ENCODE measurements around the gene SNAP23.
A peak's percentile ranks its signal among the peaks of the same experiment; 100 is the strongest.

The SNAP23 gene

GRCh38 chr15:42483677-42484076, 11.8 kb upstream of the SNAP23 start:
- H3K36me3 Mint-ChIP-seq (ENCODE audit: low read depth), result peaks cover 20% of the 10 kb centered on the region
- peaks cover 13% of the 10 kb centered on the region for H3K9me3 Mint-ChIP-seq
- no peak overlapping the region for H3K27ac Mint-ChIP-seq
- no peaks in the 10 kb centered on the region for H3K27me3 Mint-ChIP-seq (ENCODE audit: low read depth)
- H3K4me1 Mint-ChIP-seq (ENCODE audit: low read depth), result peaks cover 11% of the 10 kb centered on the region
- H3K4me3 Mint-ChIP-seq, result no peak overlapping the region

- Mint-ChIP-seq H3K27ac (peak overlapping the region; percentile 89), H3K4me1 (ENCODE audit: low read depth) (peaks cover 32% of the 10 kb centered on the region), H3K9me3 (no peaks in the 10 kb centered on the region), H3K27me3 (ENCODE audit: low read depth) (no peaks in the 10 kb centered on the region), H3K36me3 (ENCODE audit: low read depth) (peaks cover 10% of the 10 kb centered on the region), H3K4me3 (peak overlapping the region; percentile 100)
Observed at GRCh38 chr15:42490291-42490670, 5.2 kb upstream of the SNAP23 start.

DNA sequence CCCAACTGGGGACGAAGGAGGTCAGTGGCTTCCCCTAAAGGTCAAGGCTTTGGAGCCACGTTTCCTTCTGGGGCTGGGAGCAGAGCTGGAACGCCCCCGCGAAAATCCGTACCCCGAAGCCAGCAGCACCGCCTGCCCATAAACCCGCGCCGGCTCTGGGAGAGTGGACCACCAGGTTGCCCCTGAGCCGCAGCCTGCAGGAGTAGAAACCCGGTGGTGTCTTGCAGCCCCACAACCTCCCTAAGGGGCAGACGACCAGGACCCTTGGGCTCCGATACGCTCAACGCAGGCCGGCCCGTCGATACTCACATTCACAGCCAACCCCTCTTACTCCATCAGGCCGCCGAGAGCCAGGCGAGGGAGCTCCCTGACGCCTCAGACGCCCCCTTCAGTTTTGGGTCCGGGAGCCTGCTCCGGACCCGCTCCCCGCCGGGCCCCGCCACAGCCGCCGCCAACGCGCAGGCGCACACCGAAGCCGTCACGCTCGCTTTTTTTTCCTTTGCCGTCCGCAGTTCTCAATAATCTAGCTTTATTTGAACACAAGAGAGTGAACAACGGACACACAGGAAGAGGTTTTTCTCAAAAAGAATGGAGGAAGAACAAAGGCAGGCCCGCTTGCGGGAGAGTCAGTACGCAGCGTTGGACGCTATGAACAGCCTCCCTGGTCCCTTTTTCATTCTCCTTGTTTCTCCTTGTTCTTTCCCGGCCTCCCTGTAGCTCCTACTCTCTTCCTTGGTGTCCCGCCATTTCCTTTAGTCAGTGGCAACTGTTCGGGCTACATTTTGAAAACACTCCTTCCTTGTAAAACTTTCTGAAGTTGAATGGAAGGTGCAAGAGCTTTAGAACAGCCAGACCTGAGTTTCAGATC, 4.5 kb upstream of the SNAP23 start, which contains the start of gene ZNF106:
Gene ZNF106 (minus strand): TSS at position 471 of the 868 bp plus-strand sequence. CDS start 18,852 bp downstream, outside the sequence.
- Mint-ChIP-seq H3K9me3 (no peaks in the 10 kb centered on the region), H3K36me3 (ENCODE audit: low read depth) (peaks cover 10% of the 10 kb centered on the region), H3K4me1 (ENCODE audit: low read depth) (peaks cover 36% of the 10 kb centered on the region), H3K4me3 (peak within 1 kb of the TSS; percentile 100), H3K27ac (peak within 1 kb of the TSS; percentile 89), H3K27me3 (ENCODE audit: low read depth) (no peaks in the 10 kb centered on the region)

DNA sequence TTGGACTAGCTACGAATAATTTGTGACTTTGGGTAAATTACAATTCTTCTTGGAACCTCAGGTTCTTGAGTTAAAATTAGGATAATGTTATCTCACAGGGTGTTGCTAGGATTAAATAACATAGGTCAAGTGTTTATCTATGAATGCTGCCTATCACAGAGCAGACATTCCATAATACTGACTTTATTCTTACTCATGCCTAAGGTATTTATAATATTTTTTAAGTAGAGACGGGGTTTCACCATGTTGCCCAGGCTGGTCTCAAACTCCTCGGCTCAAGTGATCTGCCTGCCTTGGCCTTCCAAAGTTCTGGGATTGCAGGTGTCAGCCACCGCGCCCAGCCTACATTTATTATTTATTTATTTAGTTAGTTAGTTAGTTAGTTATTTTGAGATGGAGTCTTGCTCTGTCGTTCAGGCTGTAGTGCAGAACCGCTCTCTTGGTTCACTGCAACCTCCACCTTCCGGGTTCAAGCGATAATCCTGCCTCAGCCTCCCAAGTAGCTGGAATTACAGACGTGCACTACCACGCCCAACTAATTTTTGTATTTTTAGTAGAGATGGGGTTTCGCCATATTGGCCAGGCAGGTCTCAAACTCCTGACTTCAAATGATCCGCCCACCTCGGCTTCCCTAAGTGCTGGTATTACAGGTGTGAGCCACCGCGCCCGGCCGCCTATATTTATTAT, 3.8 kb upstream of the SNAP23 start:
- Mint-ChIP-seq H3K27ac (peak overlapping the region; percentile 89), H3K27me3 (ENCODE audit: low read depth) (no peaks in the 10 kb centered on the region), H3K36me3 (ENCODE audit: low read depth) (peaks cover 10% of the 10 kb centered on the region), H3K4me1 (ENCODE audit: low read depth) (peaks cover 44% of the 10 kb centered on the region), H3K4me3 (peak overlapping the region; percentile 100), H3K9me3 (no peaks in the 10 kb centered on the region)

GRCh38 chr15:42493679-42494078, 1.8 kb upstream of the SNAP23 start:
- Mint-ChIP-seq H3K27me3 (ENCODE audit: low read depth) (no peaks in the 10 kb centered on the region), H3K36me3 (ENCODE audit: low read depth) (peaks cover 7% of the 10 kb centered on the region), H3K4me3 (peak overlapping the region; percentile 25), H3K9me3 (no peaks in the 10 kb centered on the region), H3K27ac (peak overlapping the region; percentile 46), H3K4me1 (ENCODE audit: low read depth) (peaks cover 37% of the 10 kb centered on the region)

DNA sequence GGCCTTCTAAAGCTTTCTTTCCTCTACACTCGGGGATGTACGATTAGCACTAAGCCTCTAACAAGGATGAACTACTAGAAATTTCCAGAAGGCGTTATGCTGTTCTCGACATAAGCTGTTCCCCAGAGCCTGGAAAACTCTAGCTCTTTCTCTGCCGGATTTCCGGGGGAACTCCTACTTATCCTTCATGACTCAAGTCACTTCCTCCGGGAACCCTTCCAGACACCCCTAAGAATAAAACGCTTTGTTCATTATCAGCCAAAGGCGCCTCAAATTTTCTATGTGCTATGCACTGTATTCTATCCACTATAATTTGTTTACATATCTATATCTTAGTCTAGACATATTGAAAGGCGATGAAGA, 455 bp upstream of the SNAP23 start:
- Mint-ChIP-seq H3K9me3 (no peaks in the 10 kb centered on the region), H3K27ac (peak overlapping the region; percentile 94), H3K27me3 (ENCODE audit: low read depth) (no peaks in the 10 kb centered on the region), H3K4me1 (ENCODE audit: low read depth) (peaks cover 41% of the 10 kb centered on the region), H3K4me3 (peak overlapping the region; percentile 99), H3K36me3 (ENCODE audit: low read depth) (peaks cover 7% of the 10 kb centered on the region)

GRCh38 chr15:42498212-42499068, 3.0 kb downstream of the SNAP23 start:
- peak overlapping the region; percentile 13 for H3K4me3 Mint-ChIP-seq
- H3K36me3 Mint-ChIP-seq (ENCODE audit: low read depth), result peaks cover 4% of the 10 kb centered on the region
- H3K9me3 Mint-ChIP-seq, result no peaks in the 10 kb centered on the region
- H3K27ac Mint-ChIP-seq, result no peak overlapping the region
- H3K4me1 Mint-ChIP-seq (ENCODE audit: low read depth), result peaks cover 40% of the 10 kb centered on the region
- no peaks in the 10 kb centered on the region for H3K27me3 Mint-ChIP-seq (ENCODE audit: low read depth)

GRCh38 chr15:42499858-42500609, 4.6 kb downstream of the SNAP23 start:
- Mint-ChIP-seq H3K4me3 (no peak overlapping the region), H3K27ac (no peak overlapping the region), H3K36me3 (ENCODE audit: low read depth) (peaks cover 4% of the 10 kb centered on the region), H3K9me3 (no peaks in the 10 kb centered on the region), H3K4me1 (ENCODE audit: low read depth) (peaks cover 28% of the 10 kb centered on the region), H3K27me3 (ENCODE audit: low read depth) (no peaks in the 10 kb centered on the region)

- Mint-ChIP-seq H3K4me1 (ENCODE audit: low read depth) (peaks cover 13% of the 10 kb centered on the region), H3K9me3 (no peaks in the 10 kb centered on the region), H3K4me3 (no peak overlapping the region), H3K27me3 (ENCODE audit: low read depth) (no peaks in the 10 kb centered on the region), H3K36me3 (ENCODE audit: low read depth) (peaks cover 4% of the 10 kb centered on the region), H3K27ac (no peak overlapping the region)
Observed at GRCh38 chr15:42502477-42502876, 7.0 kb downstream of the SNAP23 start.

- Mint-ChIP-seq H3K36me3 (ENCODE audit: low read depth) (peaks cover 3% of the 10 kb centered on the region), H3K4me1 (ENCODE audit: low read depth) (peaks cover 11% of the 10 kb centered on the region), H3K4me3 (no peak overlapping the region), H3K9me3 (no peaks in the 10 kb centered on the region), H3K27me3 (ENCODE audit: low read depth) (no peaks in the 10 kb centered on the region), H3K27ac (no peak overlapping the region)
Observed at GRCh38 chr15:42503825-42504224, 8.4 kb downstream of the SNAP23 start.

DNA sequence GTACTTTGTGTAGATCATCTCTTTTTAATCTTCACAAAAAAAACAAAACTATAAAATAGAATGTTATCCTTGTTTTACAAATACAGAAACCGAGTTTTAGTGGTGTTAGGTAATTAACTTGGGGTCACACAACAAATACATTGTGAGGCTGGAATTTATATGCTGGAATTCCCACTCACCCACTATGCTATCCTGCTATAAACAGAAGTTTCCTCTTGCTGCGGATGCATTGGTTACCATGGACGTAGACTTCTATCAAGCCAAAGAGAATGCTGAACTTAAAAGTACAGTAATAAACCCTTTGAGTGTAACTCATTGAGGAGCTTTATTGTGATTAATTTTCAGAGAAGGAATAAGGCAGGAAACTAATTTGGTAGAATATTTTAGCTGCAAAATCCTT, 9.2 kb downstream of the SNAP23 start:
- Mint-ChIP-seq H3K4me3 (no peak overlapping the region), H3K27me3 (ENCODE audit: low read depth) (no peaks in the 10 kb centered on the region), H3K36me3 (ENCODE audit: low read depth) (peaks cover 4% of the 10 kb centered on the region), H3K9me3 (no peaks in the 10 kb centered on the region), H3K27ac (no peak overlapping the region), H3K4me1 (ENCODE audit: low read depth) (peaks cover 10% of the 10 kb centered on the region)

GRCh38 chr15:42507514-42507913, 12.1 kb downstream of the SNAP23 start:
- no peaks in the 10 kb centered on the region for H3K27me3 Mint-ChIP-seq (ENCODE audit: low read depth)
- H3K9me3 Mint-ChIP-seq, result no peaks in the 10 kb centered on the region
- peaks cover 4% of the 10 kb centered on the region for H3K4me1 Mint-ChIP-seq (ENCODE audit: low read depth)
- peaks cover 2% of the 10 kb centered on the region for H3K36me3 Mint-ChIP-seq (ENCODE audit: low read depth)
- no peak overlapping the region for H3K27ac Mint-ChIP-seq
- no peak overlapping the region for H3K4me3 Mint-ChIP-seq

DNA sequence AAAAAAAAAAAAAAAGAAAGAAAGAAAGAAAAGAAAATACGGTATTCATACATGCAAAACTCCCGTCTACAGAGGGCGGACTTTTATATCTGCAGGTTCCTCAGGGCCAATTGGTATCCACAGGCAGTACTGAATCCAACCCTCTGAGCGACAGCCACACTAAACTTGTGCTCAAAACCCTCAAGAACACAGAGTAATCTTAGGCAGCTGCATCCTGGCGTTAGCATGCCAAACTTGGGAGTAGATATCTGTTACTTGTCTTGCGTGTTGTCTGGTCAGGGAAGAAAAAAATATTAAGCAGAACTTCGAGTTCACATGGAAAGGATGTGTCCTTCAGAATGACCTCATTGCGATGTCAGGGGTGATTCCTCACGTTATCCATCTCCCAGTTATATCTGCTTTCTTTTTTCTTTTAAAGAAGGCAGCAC, 12.8 kb downstream of the SNAP23 start:
- H3K27ac Mint-ChIP-seq, result no peak overlapping the region
- no peaks in the 10 kb centered on the region for H3K27me3 Mint-ChIP-seq (ENCODE audit: low read depth)
- H3K4me1 Mint-ChIP-seq (ENCODE audit: low read depth), result peaks cover 4% of the 10 kb centered on the region
- no peaks in the 10 kb centered on the region for H3K9me3 Mint-ChIP-seq
- peaks cover 6% of the 10 kb centered on the region for H3K36me3 Mint-ChIP-seq (ENCODE audit: low read depth)
- H3K4me3 Mint-ChIP-seq, result no peak overlapping the region
